ENCODE results near the gene MYH14. TPM values are rescaled to one million over a fixed set of nuclear protein-coding genes. Genes with fewer than 3 reads are reported as not detected.

Gene MYH14
- total RNA-seq (11.3 TPM), polyA plus RNA-seq (ENCODE audit: insufficient read depth in 1 of 8, insufficient read length in 8 of 8, low replicate concordance in 1 of 8) (10 to 100 TPM; 17.8 to 49.7 (median 36.6) TPM)
- long read RNA-seq, donor 1, partial matches to known transcripts: 0 of 1 reads
- long read RNA-seq, donor 1, other reads (novel, unspliced or antisense): 0 of 1 reads
- long read RNA-seq, donor 2: 0 reads
- long read RNA-seq, donor 3, full-length matches to known transcripts: 5 of 5 reads
- long read RNA-seq, donor 3, partial matches to known transcripts: 0 of 5 reads
- long read RNA-seq, donor 3, other reads (novel, unspliced or antisense): 0 of 5 reads
- long read RNA-seq, donor 4, partial matches to known transcripts: 0 of 3 reads
- long read RNA-seq, donor 4, other reads (novel, unspliced or antisense): 0 of 3 reads
- long read RNA-seq, donor 5, partial matches to known transcripts: 0 of 3 reads
- long read RNA-seq, donor 5, other reads (novel, unspliced or antisense): 0 of 3 reads
- long read RNA-seq, donor 6, partial matches to known transcripts: 0 of 3 reads
- long read RNA-seq, donor 6, other reads (novel, unspliced or antisense): 0 of 3 reads
- long read RNA-seq, donor 7, transcript MYH14-207 (1 exons, 2,225 nt): major isoform, 5 of 5 reads
- long read RNA-seq, donor 7, partial matches to known transcripts: 0 of 5 reads
- long read RNA-seq, donor 7, other reads (novel, unspliced or antisense): 0 of 5 reads
- long read RNA-seq, donor 8, transcript MYH14-207 (1 exons, 2,225 nt): major isoform, 6 of 6 reads
- long read RNA-seq, donor 8, partial matches to known transcripts: 0 of 6 reads
- long read RNA-seq, donor 8, other reads (novel, unspliced or antisense): 0 of 6 reads
- long read RNA-seq, donor 9, partial matches to known transcripts: 0 of 3 reads
- long read RNA-seq, donor 9, other reads (novel, unspliced or antisense): 0 of 3 reads
- long read RNA-seq, donor 10, partial matches to known transcripts: 0 of 4 reads
- long read RNA-seq, donor 10, other reads (novel, unspliced or antisense): 0 of 4 reads
- long read RNA-seq, donor 11, transcript MYH14-207 (1 exons, 2,225 nt): major isoform, 6 of 6 reads
- long read RNA-seq, donor 11, partial matches to known transcripts: 0 of 6 reads
- long read RNA-seq, donor 11, other reads (novel, unspliced or antisense): 0 of 6 reads

DNA sequence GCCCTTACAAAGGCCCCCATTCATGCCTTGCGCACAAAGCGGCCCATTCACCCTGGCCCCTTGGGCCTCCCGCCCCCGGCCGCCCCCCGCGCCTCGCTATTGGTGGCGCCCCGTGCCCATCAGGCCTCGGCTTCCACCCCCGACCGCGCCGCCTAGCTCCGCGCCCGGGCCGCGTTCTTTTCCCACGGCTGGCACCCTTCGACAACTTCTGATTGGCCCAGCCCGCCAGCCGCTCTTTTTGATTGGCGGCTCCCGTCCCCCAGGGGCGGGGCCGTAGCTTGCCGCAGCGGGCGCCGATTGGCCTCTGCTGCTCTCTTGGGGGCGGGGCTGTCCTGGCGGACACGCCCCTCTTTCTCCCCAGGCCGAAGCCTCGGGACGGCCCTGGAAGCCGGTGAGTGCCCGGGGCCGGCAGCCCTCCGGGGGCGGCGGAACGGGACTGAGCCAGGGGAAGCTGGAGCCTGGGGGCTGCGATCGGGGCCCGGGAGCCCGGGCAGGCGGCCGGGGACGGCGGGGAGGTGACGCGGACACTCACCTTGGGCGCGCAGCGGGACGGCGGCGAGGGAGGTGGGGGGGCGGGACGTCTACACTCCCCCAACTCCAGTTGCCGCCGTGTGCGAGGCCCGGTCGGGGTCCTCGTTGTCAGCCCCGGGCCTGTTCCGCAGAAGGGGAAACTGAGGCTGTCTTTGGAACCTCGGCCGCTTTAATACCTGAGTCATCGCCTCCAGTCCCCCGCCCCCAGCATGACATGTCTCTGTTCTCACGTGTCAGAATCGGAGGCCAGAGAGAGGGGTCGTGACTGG is at the start of gene MYH14:
MYH14 (plus strand) TSS at position 342 of the 800 bp plus-strand sequence. CDS start 6,744 bp downstream, outside the sequence.
- Histone ChIP-seq H3K27me3 (ENCODE audit: control insufficient read depth, insufficient read depth, low read length) (peaks cover 37% of the 10 kb centered on the region), H3K27ac (ENCODE audit: low read length) (peak within 1 kb of the TSS; percentile 69), H3K4me3 (ENCODE audit: low read length) (peak within 1 kb of the TSS; percentile 47), H3K36me3 (ENCODE audit: control insufficient read depth, insufficient read depth, low read length) (no peaks in the 10 kb centered on the region), H3K4me1 (ENCODE audit: control insufficient read depth, insufficient read depth, low read length) (peaks cover 48% of the 10 kb centered on the region), H3K9me3 (replicated peaks; ENCODE audit: control insufficient read depth, low read depth, low read length) (no peaks in the 10 kb centered on the region)
- 1% methylated on average over 53 of the region's 78 CpGs for WGBS (ENCODE audit: insufficient coverage)
- peak; percentile 92 for DNase-seq

DNA sequence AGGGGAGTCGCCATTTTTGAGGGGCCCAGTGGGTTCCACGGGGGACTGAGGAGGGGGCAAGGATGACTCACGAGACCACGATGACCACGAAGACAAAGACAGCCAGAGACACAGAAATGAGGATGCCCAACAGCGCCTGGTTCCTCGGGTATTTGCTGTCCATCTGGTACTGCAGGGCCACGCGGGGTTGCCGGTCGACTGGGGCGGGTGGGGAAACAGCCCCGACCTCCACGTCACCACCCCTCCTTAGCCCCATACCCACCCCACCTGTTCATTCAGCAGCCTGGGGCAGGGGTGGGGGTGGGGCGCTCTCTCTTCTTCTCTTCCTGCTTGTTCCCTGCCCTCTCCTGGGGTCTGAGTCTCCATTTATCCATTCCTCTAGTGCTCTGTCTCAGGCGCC is 48.9 kb upstream of the MYH14 start:
- peaks cover 3% of the 10 kb centered on the region for H3K9me3 ChIP-seq (replicated peaks; ENCODE audit: control insufficient read depth, low read depth, low read length)
- WGBS (ENCODE audit: insufficient coverage): 92% methylated on average over 5 of the region's 16 CpGs

GRCh38 chr19:50155520-50156109 is 47.8 kb upstream of the MYH14 start:
- no peak overlapping the region for H3K27ac ChIP-seq (ENCODE audit: low read length)
- WGBS (ENCODE audit: insufficient coverage): 81% methylated on average over 8 of the region's 8 CpGs

More for the DNA sequence above, 48.9 kb upstream of the MYH14 start:
- no peak overlapping the region for H3K27ac ChIP-seq (ENCODE audit: low read length)
- H3K27me3 ChIP-seq (ENCODE audit: control insufficient read depth, insufficient read depth, low read length): no peaks in the 10 kb centered on the region
- H3K4me3 ChIP-seq (ENCODE audit: low read length): no peak overlapping the region
- no peak for DNase-seq
- H3K4me1 ChIP-seq (ENCODE audit: control insufficient read depth, insufficient read depth, low read length): no peaks in the 10 kb centered on the region
- H3K36me3 ChIP-seq (ENCODE audit: control insufficient read depth, insufficient read depth, low read length): no peaks in the 10 kb centered on the region

DNA sequence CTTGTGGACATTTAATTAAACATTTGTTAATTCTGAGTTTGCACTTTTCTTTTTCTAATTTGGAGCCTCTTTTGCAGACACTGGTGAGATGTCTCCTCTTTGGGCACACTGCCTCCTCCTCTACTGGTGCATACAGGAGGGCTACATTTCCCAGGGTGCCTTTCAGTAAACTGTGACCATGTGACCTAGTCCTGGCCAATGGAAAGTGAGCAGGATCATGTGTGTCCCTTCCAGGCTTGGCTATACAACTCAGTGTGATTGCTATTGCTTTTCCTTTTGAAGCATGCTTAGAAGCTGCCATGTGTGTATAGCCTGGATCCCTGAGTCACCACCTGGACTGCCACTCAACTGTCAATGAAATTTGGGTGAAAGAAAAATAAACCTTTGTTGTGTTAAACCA is 44.8 kb upstream of the MYH14 start:
- no peaks in the 10 kb centered on the region for H3K36me3 ChIP-seq (ENCODE audit: control insufficient read depth, insufficient read depth, low read length)
- H3K4me3 ChIP-seq (ENCODE audit: low read length): no peak overlapping the region
- no peak for DNase-seq
- H3K27ac ChIP-seq (ENCODE audit: low read length): no peak overlapping the region
- no peaks in the 10 kb centered on the region for H3K4me1 ChIP-seq (ENCODE audit: control insufficient read depth, insufficient read depth, low read length)
- no peaks in the 10 kb centered on the region for H3K27me3 ChIP-seq (ENCODE audit: control insufficient read depth, insufficient read depth, low read length)
- H3K9me3 ChIP-seq (replicated peaks; ENCODE audit: control insufficient read depth, low read depth, low read length): peaks cover 3% of the 10 kb centered on the region

More at GRCh38 chr19:50155520-50156109, 47.8 kb upstream of the MYH14 start:
- Histone ChIP-seq H3K4me3 (ENCODE audit: low read length) (no peak overlapping the region), H3K27me3 (ENCODE audit: control insufficient read depth, insufficient read depth, low read length) (no peaks in the 10 kb centered on the region), H3K4me1 (ENCODE audit: control insufficient read depth, insufficient read depth, low read length) (no peaks in the 10 kb centered on the region), H3K9me3 (replicated peaks; ENCODE audit: control insufficient read depth, low read depth, low read length) (peaks cover 3% of the 10 kb centered on the region), H3K36me3 (ENCODE audit: control insufficient read depth, insufficient read depth, low read length) (no peaks in the 10 kb centered on the region)
- DNase-seq: no peak

DNA sequence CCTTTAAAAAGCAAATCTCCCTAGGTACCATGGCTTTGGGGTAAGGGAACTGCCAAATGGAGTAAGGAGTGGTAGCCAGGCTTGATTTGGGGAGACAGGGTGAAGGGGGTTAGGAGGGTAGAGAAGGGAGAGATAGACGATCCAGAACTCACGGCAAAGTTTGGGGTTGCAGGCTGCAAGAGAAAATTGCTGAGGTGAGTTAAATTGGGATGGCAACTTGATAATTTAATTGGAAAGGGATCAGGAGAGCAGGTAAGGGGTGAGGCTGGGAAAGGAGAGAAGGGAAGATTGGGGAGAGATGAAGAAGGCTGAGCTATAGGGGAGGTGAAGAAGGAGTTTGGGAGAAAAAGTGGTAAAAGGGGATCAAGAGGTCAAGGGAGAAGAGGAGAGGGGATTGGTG is 44.3 kb upstream of the MYH14 start:
- Histone ChIP-seq H3K4me3 (ENCODE audit: low read length) (no peak overlapping the region), H3K27ac (ENCODE audit: low read length) (no peak overlapping the region), H3K27me3 (ENCODE audit: control insufficient read depth, insufficient read depth, low read length) (no peaks in the 10 kb centered on the region), H3K9me3 (replicated peaks; ENCODE audit: control insufficient read depth, low read depth, low read length) (peaks cover 3% of the 10 kb centered on the region), H3K4me1 (ENCODE audit: control insufficient read depth, insufficient read depth, low read length) (no peaks in the 10 kb centered on the region), H3K36me3 (ENCODE audit: control insufficient read depth, insufficient read depth, low read length) (no peaks in the 10 kb centered on the region)
- WGBS (ENCODE audit: insufficient coverage): 100% methylated on average over 2 of the region's 2 CpGs
- no peak for DNase-seq

GRCh38 chr19:50162988-50163387 is 40.4 kb upstream of the MYH14 start, which contains the start of gene IZUMO2:
IZUMO2 (minus strand) TSS chr19:50163281; CDS start chr19:50163194, 87 bp downstream.
- H3K27me3 ChIP-seq (ENCODE audit: control insufficient read depth, insufficient read depth, low read length): no peaks in the 10 kb centered on the region
- 15% methylated on average over 26 of the region's 26 CpGs for WGBS (ENCODE audit: insufficient coverage)
- no peak within 1 kb of the TSS for H3K4me3 ChIP-seq (ENCODE audit: low read length)
- DNase-seq: no peak
- H3K27ac ChIP-seq (ENCODE audit: low read length): no peak within 1 kb of the TSS
- H3K36me3 ChIP-seq (ENCODE audit: control insufficient read depth, insufficient read depth, low read length): no peaks in the 10 kb centered on the region
- peaks cover 3% of the 10 kb centered on the region for H3K9me3 ChIP-seq (replicated peaks; ENCODE audit: control insufficient read depth, low read depth, low read length)
- no peaks in the 10 kb centered on the region for H3K4me1 ChIP-seq (ENCODE audit: control insufficient read depth, insufficient read depth, low read length)

- Histone ChIP-seq H3K27ac (ENCODE audit: low read length) (peak overlapping the region; percentile 51), H3K4me1 (ENCODE audit: control insufficient read depth, insufficient read depth, low read length) (no peaks in the 10 kb centered on the region), H3K9me3 (replicated peaks; ENCODE audit: control insufficient read depth, low read depth, low read length) (no peaks in the 10 kb centered on the region), H3K27me3 (ENCODE audit: control insufficient read depth, insufficient read depth, low read length) (no peaks in the 10 kb centered on the region), H3K4me3 (ENCODE audit: low read length) (no peak overlapping the region), H3K36me3 (ENCODE audit: control insufficient read depth, insufficient read depth, low read length) (no peaks in the 10 kb centered on the region)
- peak; percentile 77 for DNase-seq
- WGBS (ENCODE audit: insufficient coverage): 24% methylated on average over 7 of the region's 12 CpGs
Observed at GRCh38 chr19:50167314-50167721, 36.1 kb upstream of the MYH14 start.

- Histone ChIP-seq H3K36me3 (ENCODE audit: control insufficient read depth, insufficient read depth, low read length) (no peaks in the 10 kb centered on the region), H3K9me3 (replicated peaks; ENCODE audit: control insufficient read depth, low read depth, low read length) (no peaks in the 10 kb centered on the region), H3K27ac (ENCODE audit: low read length) (no peak overlapping the region), H3K27me3 (ENCODE audit: control insufficient read depth, insufficient read depth, low read length) (no peaks in the 10 kb centered on the region), H3K4me3 (ENCODE audit: low read length) (no peak overlapping the region), H3K4me1 (ENCODE audit: control insufficient read depth, insufficient read depth, low read length) (no peaks in the 10 kb centered on the region)
- no CpG with 5 or more reads among the region's 5 CpGs for WGBS (ENCODE audit: insufficient coverage)
- DNase-seq: no peak
Observed at GRCh38 chr19:50171752-50172151, 31.7 kb upstream of the MYH14 start.

DNA sequence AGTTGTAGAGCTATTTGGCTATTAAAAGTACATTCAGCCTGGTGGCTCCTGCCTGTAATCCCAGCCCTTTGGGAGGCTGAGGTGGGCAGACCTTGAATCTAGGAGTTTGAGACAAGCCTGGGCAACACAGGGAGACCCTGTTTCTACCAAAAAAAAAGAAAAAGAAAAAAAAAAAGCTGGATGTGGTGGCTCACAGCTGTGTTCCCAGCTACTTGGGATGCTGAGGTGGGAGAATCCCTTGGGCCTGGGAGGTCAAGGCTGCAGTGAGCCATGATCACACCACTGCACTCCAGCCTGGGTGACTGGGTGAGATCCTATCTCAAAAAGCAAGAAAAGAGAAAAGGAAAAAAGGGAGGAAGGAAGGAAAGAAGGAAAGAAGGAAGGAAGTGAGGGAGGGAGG is 30.7 kb upstream of the MYH14 start:
- Histone ChIP-seq H3K4me1 (ENCODE audit: control insufficient read depth, insufficient read depth, low read length) (no peaks in the 10 kb centered on the region), H3K4me3 (ENCODE audit: low read length) (no peak overlapping the region), H3K27me3 (ENCODE audit: control insufficient read depth, insufficient read depth, low read length) (no peaks in the 10 kb centered on the region), H3K27ac (ENCODE audit: low read length) (no peak overlapping the region), H3K9me3 (replicated peaks; ENCODE audit: control insufficient read depth, low read depth, low read length) (no peaks in the 10 kb centered on the region), H3K36me3 (ENCODE audit: control insufficient read depth, insufficient read depth, low read length) (no peaks in the 10 kb centered on the region)
- DNase-seq: no peak
